Measurements from ENCODE around the gene ERC2.

ERC2 gene

DNA sequence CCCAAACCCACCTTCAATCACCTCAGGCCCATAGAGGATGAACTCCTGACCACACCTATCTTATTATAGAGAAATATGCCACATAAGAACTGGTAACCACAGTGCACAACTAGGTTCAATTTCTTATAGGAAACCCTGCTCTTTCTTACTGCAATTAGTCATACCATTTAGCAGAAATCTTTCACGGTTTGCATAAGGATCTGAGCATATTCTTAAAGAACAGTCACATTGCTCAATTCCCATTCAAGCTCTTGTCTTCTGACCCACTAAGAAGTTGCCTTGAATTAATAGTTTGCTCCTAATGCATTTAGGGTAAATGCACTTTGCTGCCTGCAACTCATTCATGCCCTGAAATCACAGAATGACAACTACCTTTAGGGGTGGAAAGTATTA lies 9.2 kb downstream of the ERC2 start:
- no peak for TF ChIP-seq GATA2 (IDR thresholded peaks at IDR 0.05; ENCODE audit: low read depth, low read length)
- TF ChIP-seq GATA3 (IDR thresholded peaks at IDR 0.05; ENCODE audit: low read depth, low read length): no peak

DNA sequence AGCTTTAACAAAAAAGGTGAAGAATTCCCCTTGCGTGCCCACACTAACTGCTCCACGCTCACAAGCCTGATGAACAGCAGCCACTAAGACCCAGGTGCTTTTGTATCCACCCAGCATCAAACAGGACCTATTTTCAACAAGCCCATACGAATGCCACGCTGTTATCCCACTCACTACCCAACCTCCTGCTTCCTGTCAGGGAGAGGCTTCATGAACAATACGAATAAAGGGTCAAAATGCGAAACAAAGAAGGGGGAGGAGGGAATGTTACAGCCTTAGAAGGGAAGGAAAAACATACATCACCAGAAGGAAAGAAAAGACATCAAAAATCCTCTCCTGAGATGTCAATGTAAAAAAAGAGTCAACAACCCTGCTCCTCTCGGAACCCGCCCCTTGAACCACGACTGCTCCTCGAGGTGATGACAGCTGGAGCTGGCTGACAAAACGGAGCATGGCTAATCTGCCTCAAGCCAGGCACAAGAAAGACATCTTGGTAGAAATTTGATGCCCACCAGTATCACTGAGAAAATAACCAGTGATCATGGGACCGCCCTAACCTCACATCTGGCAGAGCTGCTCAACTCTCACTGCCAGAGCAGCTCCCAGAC lies 9.7 kb downstream of the ERC2 start:
- TF ChIP-seq GATA2 (IDR thresholded peaks at IDR 0.05; ENCODE audit: low read depth, low read length) (no peak), GATA3 (IDR thresholded peaks at IDR 0.05; ENCODE audit: low read depth, low read length) (no peak)

DNA sequence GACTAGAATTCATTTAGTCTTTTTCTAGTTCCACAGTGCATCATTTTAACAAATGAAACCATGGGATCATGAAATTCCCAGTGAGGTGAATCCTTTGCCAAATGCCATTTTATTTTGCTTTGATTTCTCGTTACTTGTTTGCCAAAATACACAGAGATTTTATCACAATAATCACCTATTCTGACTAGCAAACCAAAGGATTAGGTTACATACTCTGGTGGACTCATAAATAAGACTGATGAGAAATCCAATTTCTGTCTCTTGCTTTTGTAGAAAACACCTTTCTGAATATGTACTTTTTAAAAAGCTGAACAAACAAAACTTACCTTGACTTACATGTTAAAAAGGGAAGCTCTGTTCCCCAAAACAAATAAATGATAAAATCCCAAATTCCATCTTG lies 12.2 kb downstream of the ERC2 start:
- TF ChIP-seq GATA2 (IDR thresholded peaks at IDR 0.05; ENCODE audit: low read depth, low read length) (no peak), GATA3 (IDR thresholded peaks at IDR 0.05; ENCODE audit: low read depth, low read length) (no peak)

DNA sequence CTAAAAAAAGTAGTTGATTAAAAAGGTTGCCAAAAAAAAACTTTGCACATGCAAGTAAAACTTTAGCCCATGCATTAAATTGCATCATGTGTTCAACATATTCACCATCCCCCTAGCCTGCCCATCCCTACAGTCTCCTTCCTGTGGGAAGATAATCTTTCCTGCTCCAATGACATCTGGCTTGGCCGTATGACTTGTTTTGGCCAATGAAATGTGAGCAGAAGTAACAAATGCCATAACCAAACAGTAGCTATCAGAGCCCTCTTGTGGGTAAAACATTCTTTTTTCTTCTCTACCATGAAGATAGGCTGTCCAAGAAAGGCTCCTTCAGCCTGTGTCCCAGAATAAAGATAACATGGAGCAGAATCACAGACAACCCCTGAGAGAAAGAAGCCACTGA lies 15.3 kb downstream of the ERC2 start:
- TF ChIP-seq GATA2 (IDR thresholded peaks at IDR 0.05; ENCODE audit: low read depth, low read length) (no peak), GATA3 (IDR thresholded peaks at IDR 0.05; ENCODE audit: low read depth, low read length) (no peak)

DNA sequence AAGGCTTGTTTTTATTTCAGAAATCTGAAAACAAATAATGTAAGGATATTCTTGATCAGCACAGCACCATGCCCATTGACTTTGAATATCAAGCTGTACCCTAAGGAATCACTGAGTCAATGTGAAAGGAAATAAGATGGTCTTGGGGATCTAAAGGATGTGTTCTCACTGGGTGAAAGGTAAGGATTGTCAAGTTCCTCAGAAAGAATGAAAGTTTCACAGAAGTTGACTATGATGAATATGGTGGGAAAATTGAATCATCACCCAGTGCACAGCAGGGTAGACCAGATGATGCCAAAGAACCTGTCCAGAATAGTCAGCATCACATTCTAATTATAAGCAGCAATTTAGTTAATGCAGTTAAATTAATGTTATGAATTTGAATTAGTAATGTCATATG lies 16.2 kb downstream of the ERC2 start:
- TF ChIP-seq GATA2 (IDR thresholded peaks at IDR 0.05; ENCODE audit: low read depth, low read length) (no peak), GATA3 (IDR thresholded peaks at IDR 0.05; ENCODE audit: low read depth, low read length) (no peak)

DNA sequence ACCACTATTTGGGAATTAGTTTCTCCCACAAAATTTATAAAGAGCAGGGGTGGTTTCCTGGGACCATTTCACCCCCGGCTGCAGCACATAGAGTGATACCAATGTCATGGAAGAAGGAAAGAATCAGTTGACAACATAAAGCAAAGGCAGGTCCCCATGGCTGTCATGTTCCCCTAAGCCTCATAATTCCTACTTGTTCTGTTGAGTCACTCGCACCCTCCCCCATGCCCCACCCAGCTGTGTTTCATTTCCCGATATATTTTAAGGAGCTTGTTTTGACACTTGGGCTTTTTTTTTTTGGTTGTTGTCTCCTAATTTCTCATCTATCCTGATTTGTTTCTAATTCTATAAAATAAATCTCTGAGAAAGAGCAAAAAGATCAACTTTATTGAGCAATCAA lies 24.9 kb downstream of the ERC2 start:
- TF ChIP-seq GATA2 (IDR thresholded peaks at IDR 0.05; ENCODE audit: low read depth, low read length): no peak
- TF ChIP-seq GATA3 (IDR thresholded peaks at IDR 0.05; ENCODE audit: low read depth, low read length): no peak

DNA sequence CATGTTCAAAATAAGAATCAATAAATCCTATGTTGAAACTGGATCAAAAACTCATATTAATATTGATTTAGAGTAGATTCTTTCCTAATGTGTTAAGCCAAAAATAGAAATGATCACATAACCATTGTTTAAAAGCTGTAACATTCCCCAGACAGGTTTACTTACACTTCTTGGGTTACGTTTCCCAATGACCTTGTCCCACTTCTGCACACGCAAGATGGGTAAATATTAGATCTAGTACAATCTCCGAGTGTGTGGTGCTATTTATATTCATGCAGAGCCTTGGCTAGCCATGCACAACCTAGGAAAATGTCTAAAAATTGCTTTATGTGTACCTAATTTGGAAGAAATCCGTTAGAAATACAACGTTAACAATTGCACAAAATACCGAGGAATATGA lies 39.6 kb downstream of the ERC2 start:
- TF ChIP-seq GATA3 (IDR thresholded peaks at IDR 0.05; ENCODE audit: low read depth, low read length) (no peak), GATA2 (IDR thresholded peaks at IDR 0.05; ENCODE audit: low read depth, low read length) (no peak)

DNA sequence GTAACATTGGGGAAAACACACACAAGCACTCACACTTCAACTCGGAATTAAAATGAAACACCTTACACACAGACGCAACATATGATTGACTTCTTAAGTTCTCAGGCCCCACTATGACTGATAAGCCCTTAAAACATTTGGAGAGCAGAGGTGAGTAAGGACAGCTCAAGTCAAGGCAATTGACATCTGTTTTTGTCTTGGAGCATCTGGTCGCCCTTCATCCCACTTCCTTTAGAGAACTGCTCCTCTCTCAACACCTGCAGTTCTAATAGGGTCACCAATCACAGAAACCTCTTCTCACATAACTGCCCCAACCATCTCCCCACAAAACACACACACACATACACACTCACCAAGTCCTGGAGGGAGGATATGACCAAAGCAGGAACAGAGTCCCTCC lies 43.4 kb downstream of the ERC2 start:
- no peak for TF ChIP-seq GATA2 (IDR thresholded peaks at IDR 0.05; ENCODE audit: low read depth, low read length)
- TF ChIP-seq GATA3 (IDR thresholded peaks at IDR 0.05; ENCODE audit: low read depth, low read length): no peak

DNA sequence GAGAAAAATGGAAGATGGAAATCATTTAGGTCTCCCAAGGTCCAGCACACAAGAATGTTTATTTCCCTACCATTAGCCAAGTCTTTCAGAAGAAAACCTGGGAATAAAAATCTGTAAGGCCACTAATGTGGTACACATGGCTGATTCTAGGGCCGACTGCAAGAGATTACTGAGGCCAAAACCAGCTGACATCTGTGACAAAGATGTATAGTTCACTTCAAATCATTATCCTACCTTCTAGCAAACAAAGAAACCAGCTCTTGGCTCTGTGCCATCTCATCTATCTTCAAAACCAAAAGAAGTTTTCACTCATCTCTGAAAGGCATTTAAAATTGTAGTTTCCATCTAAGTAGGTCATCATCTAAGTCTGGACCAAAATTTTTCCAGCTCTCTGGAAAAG lies 43.9 kb downstream of the ERC2 start:
- no peak for TF ChIP-seq GATA3 (IDR thresholded peaks at IDR 0.05; ENCODE audit: low read depth, low read length)
- no peak for TF ChIP-seq GATA2 (IDR thresholded peaks at IDR 0.05; ENCODE audit: low read depth, low read length)

DNA sequence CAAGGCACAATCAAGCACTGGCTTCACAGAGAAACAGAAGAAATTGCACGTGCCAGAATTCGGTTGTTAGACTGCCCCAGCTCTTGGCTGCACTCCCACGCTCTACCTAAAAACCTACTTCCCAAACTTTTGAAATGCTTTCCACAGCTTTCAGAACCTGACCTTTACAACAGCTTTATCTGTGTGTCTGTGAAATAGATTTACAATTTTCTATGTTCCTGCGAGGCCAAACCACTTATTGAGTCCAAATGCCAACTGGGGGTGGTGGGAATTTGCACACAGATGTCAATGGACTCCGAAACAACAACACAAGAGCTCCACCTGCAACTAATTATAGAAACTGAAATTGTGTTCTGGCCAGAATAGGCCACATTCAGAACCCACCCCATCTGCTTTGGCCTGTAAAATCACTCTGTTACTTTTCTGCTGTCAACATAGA lies 44.6 kb downstream of the ERC2 start:
- no peak for TF ChIP-seq GATA2 (IDR thresholded peaks at IDR 0.05; ENCODE audit: low read depth, low read length)

DNA sequence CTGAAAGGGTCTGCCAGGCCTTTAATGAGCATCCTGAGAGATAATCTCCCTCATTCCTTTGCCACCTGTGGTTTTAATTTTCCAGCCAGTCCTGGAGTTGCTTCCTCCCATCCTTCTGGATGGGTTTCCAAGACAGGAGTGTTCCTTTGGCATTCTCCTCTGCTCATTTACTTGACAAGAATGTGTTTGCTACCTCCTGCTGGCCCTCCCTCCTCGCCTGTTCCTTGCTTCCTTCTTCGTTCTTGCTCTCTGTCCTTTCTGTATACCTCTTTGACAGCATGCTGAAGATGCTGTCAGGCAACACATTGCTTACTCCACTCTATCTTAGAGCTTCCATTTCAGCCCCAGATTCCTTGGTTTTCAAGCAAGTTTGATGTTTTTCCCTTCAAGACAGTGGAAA lies 46.0 kb downstream of the ERC2 start:
- no peak for TF ChIP-seq GATA3 (IDR thresholded peaks at IDR 0.05; ENCODE audit: low read depth, low read length)
- no peak for TF ChIP-seq GATA2 (IDR thresholded peaks at IDR 0.05; ENCODE audit: low read depth, low read length)

DNA sequence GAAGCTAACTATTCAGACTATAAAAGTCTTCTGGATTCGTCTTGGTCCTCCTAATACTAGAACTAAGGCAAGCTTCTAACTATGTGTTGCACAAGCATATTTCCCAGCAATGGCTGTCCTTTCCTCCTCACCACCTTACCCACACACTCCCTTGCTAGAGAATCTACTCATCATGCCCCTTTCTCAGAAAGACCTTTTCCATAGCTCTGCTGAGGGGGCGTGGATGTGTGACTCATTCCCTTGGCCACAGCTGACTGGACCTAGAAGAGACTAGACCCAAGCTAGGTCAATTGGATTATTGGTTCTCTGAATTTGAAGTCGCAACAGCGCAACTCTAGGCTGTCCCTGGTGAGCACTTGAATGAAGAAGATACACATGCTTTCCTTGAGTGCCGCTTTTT lies 47.1 kb downstream of the ERC2 start:
- TF ChIP-seq GATA2 (IDR thresholded peaks at IDR 0.05; ENCODE audit: low read depth, low read length) (no peak), GATA3 (IDR thresholded peaks at IDR 0.05; ENCODE audit: low read depth, low read length) (no peak)

DNA sequence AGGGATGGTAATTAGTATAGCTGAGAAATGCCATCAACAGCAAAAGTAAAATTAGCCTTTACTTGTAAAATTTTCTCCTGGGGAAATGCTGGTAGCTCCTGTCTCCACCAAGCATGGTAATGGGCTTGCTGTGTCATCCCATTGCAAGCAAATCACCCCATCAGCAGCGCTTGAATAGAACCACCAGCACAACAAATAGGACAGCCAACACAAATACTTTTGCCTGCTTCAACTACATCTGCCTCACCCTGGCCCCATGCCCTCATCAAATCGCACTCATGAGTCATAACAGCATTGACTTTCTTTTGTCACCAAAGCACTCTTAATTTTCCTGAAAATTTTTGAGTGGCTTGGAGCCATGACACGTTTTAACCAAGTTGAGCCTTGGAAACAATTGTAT lies 52.6 kb downstream of the ERC2 start:
- TF ChIP-seq GATA2 (IDR thresholded peaks at IDR 0.05; ENCODE audit: low read depth, low read length) (no peak), GATA3 (IDR thresholded peaks at IDR 0.05; ENCODE audit: low read depth, low read length) (no peak)

DNA sequence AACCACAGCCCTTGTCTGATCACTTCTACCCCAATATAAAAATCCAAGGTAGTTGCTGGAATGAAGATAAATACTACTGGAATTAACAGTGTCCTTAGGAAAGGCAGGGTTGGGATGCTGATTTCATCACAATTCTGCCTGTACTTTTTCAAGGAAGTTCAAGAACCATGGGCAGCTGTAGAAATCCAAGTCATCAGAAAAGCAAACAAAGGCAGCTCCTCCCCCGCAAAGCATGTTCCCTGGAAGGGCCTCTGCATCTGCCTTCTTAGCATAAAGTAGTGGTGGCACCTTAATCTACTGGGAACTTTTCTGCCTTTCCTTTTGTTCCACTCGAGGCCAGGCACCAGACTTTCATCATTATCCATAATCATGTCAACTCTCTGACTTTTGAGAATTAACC lies 54.4 kb downstream of the ERC2 start:
- no peak for TF ChIP-seq GATA3 (IDR thresholded peaks at IDR 0.05; ENCODE audit: low read depth, low read length)
- TF ChIP-seq GATA2 (IDR thresholded peaks at IDR 0.05; ENCODE audit: low read depth, low read length): no peak

DNA sequence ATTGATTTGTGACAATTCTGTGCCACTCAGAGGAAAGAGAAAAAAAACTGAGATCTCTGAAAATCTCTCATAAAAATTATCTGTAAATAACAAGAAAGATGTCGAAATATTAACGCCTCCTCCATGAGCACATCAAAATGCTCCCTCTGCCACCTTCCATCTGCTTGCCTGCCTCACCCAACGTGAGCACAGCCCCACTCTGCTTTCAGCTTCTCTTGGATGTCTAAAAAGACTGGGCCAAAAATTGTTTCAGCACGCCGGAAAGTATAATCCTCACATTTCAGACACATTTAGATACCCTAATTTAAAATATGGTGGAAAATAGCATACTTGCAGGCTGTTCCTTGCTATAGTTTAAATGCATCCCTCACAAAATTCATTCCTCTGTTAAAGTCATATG lies 57.1 kb downstream of the ERC2 start:
- TF ChIP-seq GATA2 (IDR thresholded peaks at IDR 0.05; ENCODE audit: low read depth, low read length): no peak
- TF ChIP-seq GATA3 (IDR thresholded peaks at IDR 0.05; ENCODE audit: low read depth, low read length): no peak

DNA sequence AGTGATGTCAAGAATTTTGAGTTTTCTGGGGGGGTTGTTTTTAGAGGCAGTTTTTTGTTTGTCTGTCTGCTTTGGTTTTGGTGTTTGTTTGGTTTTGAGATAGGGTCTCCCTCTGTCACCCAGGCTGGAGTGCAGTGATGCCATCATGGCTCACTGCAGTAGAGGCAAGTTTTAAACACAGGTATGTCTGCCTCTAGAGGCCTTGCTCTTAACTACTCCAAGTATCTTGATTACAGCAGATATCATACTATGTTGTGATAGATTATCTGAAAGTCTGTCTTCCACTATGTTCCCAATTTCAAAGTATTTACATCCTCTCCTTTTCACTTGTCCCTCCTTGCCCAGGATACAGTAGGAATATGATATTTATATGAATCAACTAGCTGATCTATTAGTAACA lies 57.7 kb downstream of the ERC2 start:
- TF ChIP-seq GATA2 (IDR thresholded peaks at IDR 0.05; ENCODE audit: low read depth, low read length) (no peak), GATA3 (IDR thresholded peaks at IDR 0.05; ENCODE audit: low read depth, low read length) (no peak)

Data from SH-SY5Y (cell line).